22Rv1 (cell line): ENCODE data around the gene DGUOK.

Source experiments
- CTCF ChIP-seq: fragments of 450-650 bp; IDR thresholded peaks from 2 replicates; pipeline ENCODE4 v1.5.1; 2017; ENCODE audit warnings: mild to moderate bottlenecking
- ZFX ChIP-seq: fragments of 450-650 bp; IDR thresholded peaks from 2 replicates; pipeline ENCODE4 v1.6.1; 2017; ENCODE audit warnings: antibody characterized with exemption, borderline replicate concordance

GRCh38 chr2:74000666-74001065 lies 74.0 kb downstream of the DGUOK start:
- TF ChIP-seq CTCF (no peak), ZFX (no peak)
